Measurements from ENCODE around the gene GTF2F2.

DNA sequence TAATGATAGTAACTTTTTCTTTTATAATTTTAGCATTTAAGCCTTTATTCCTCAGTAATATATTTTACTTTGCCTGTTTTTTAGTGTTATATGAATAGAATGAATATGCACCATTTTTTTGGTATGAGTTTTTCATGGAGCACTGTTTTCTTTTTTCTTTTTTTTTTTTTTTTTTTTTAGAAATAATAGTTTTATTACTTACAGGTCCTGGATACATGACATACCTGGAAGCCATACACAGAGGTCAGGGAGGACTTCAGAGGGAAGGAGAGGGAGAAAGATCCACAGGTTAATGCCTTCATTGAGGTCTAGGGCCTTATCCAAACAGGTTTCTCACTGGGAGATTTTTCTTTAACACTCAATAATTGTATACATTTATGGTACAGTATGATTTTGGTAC lies 54.2 kb downstream of the GTF2F2 start:
- TF ChIP-seq, protein P1, sequence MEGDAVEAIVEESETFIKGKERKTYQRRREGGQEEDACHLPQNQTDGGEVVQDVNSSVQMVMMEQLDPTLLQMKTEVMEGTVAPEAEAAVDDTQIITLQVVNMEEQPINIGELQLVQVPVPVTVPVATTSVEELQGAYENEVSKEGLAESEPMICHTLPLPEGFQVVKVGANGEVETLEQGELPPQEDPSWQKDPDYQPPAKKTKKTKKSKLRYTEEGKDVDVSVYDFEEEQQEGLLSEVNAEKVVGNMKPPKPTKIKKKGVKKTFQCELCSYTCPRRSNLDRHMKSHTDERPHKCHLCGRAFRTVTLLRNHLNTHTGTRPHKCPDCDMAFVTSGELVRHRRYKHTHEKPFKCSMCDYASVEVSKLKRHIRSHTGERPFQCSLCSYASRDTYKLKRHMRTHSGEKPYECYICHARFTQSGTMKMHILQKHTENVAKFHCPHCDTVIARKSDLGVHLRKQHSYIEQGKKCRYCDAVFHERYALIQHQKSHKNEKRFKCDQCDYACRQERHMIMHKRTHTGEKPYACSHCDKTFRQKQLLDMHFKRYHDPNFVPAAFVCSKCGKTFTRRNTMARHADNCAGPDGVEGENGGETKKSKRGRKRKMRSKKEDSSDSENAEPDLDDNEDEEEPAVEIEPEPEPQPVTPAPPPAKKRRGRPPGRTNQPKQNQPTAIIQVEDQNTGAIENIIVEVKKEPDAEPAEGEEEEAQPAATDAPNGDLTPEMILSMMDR (conservative IDR thresholded peaks at IDR 0.05; ENCODE audit: low read length) = no peak
- TF ChIP-seq EZH2phosphoT487 (IDR thresholded peaks at IDR 0.05; ENCODE audit: borderline replicate concordance, low read depth, low read length) = no peak
